NCI-H2107 treated with DMSO at 0.1 percent for 48 hours (cell line): ENCODE measurements around the gene REXO1.

Experiments used
- DNase-seq: peaks from one replicate; lab custom pipeline; 2025; ENCODE audit not compliant: unreplicated experiment; lab: John Stamatoyannopoulos, UW

Gene REXO1

DNA sequence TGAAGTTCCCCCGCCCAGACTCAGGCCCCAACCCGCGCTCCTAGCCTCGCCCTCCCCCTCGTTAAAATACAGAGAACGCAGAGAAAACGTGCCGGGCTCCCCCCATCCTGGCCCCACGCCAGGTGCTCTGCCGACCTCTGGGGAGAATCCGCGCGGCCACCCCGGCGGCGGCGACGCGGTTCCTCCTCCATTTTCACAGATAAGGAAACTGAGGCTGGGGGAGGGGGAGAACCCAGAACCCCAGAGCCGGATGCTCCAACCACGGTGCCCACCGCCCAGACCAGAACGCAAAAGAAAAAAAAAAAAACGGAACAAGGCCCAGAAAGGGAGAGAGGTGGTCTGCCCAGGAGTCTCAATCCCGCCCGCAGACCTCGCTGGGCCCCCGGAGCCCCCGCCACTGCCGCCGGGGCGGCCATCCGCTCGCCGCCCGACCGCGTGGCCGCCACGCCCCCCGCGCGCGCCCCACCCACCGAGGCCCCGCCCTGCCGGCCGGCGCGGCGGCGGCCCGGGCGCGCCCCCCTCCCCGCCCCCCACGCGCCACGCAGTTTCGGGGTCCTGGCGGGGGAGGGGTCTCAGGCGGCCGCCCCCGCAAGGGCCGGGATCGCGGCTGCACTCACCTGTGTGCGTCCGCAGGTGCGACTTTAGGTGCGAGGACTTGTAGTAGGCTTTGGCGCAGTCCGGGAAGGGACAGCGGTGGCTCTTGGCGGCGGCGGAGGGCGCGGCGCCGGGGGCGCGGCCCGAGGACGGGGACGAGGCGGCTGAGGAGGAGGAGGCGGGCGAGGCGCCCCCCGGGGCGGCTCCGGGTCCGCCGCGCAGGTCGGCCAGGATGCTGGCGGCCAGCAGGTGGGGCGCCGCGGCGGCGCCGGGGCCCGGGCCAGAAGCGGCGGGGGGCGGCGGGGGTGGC is 14.4 kb upstream of the REXO1 start:
- no peak for DNase-seq

DNA sequence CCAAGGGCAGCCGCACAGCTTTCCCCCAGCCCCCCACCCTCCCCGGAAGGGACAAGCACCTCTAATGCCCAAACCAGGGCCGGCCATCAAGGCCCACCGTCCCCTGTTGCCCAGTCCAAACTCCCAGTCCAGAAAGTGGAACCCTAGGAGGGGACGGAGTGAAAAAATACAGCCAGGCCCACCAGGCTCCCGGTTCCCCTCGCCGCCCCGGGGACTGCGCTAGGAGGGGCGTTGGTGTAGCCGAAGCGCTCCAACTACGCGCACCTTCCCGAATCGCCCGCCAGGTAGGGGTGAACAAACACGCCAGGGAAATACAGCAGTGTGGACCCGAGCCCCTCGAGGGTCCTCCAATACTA is 13.8 kb upstream of the REXO1 start:
- DNase-seq = no peak

- DNase-seq = no peak
These were observed 13.3 kb upstream of the REXO1 start for GRCh38 chr19:1861599-1862031.

DNA sequence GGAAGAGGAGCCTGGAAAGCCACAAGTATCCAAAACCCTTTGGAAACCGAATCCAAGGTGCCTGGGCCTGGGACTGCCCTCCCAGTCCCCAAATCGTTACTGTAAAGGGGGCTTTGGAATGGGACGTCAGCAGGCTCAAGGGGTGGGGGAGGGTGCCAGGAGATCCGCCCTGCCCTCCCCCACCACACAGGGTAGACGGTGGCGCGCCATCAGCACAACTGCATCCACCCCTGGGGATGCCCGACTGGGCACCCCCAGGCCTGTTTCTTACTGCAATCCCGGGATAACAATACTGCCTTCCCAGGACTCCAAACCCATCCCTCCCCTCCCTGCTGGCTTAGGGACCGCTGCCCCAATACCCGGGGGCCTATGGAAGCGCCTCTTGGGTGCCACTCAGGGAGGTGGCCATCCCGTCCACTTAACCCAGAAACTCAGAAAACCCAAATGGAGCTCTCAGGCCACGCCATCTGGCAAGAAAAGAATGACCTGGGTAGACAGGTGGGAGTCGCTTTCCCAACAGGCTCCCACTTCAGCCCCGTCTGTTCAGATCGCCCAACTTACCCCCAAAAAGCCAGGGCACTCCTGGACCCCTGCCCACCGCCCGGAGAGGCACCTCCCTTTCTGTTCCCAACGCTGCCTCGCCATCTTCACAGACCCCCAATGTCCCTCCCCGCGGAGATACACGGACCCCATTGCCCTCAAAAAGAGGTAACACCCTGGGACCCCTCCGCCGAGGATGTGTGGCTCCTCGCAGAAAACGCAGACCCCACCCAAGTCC is 12.7 kb upstream of the REXO1 start:
- DNase-seq = no peak

DNA sequence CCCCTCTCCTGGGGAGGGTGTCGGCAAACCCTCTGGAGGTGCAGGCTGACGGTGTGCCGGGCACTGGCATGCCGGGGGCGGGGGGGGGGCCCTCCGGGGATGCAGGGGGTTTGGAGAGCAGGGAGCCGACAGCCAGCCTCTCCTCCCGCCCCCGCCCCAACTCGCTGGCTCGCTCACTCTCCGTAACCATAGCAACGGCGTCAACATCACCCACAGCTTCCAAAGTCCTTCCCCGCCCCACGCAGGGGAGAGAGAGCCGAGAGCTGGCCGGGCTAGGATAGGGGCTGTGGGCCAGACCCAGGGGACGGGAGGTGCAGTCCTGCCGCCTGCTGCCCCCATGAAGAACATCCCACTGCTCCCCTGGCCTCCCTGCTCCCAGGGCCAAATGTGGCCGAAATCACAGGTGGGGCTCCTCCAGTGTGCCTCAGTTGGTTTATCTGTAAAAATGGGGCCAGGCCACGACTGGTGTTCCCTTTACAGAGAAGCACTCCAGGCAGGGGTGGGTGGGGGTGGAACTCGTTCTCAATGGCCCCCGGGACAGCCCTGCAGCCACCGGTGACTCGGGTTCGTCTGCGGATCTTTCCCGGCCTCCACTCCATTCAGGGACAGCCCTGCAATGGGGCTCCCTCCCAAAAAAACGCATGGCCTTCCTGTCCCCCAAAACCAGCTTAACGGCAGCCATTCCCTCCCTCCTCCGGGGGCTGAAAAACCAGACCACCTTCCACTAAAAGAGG is 11.9 kb upstream of the REXO1 start:
- no peak for DNase-seq

DNA sequence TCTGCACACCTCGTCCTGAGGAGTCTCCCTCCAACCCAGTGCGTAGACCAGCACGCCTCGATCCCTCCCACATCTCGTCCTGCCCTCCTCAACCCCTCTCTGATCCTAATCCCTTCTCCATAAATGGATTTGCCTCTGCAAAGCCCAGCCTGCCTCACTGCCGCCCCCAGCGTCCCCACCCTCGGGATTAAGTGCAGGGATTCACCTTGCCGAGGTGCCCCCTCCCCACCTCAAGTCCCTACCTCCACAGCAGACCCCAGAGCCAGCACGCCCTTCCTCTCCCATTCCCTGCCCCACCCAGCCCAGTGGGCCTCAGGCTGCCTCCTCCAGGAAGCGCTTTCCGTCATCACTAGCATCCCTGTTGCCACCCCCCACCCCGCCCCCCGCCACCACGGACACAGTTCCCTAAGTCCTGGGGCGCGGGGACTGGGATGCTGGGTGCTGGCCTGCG is 11.1 kb upstream of the REXO1 start:
- DNase-seq = no peak

DNA sequence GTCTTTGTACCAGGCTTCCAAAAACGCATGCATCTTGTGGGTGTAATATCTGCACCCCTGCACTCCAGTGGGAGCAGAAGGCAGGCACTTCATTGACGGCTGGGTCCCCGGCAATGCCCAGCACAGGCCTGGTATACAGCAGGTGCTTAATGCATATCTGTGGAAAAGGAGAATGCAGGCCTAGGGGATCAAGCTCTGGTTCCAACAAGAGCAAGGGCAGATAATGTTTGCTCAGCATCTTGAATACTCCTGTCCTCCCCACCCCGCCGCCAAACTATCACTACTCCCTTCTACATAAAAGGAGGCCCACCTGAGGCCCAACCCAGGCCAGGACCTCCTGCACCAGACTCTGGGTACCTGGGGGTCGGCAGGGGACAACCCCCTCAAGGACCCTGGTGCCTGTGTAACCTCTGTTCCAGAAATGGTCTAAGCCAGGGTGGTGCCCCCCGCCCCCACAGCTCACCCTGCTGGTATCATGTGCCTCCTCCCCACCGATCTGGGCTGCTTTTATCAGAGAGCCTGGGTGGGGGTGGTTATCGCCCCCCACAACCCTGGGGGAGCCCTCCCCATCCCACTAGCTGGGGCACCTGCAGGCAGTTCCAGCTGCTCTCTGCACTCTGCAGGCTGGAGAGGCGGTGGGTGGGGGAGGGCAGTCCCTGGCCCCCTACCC is 10.3 kb upstream of the REXO1 start:
- DNase-seq = no peak

- DNase-seq = no peak
These were observed 9.5 kb upstream of the REXO1 start for GRCh38 chr19:1857648-1858326.

DNA sequence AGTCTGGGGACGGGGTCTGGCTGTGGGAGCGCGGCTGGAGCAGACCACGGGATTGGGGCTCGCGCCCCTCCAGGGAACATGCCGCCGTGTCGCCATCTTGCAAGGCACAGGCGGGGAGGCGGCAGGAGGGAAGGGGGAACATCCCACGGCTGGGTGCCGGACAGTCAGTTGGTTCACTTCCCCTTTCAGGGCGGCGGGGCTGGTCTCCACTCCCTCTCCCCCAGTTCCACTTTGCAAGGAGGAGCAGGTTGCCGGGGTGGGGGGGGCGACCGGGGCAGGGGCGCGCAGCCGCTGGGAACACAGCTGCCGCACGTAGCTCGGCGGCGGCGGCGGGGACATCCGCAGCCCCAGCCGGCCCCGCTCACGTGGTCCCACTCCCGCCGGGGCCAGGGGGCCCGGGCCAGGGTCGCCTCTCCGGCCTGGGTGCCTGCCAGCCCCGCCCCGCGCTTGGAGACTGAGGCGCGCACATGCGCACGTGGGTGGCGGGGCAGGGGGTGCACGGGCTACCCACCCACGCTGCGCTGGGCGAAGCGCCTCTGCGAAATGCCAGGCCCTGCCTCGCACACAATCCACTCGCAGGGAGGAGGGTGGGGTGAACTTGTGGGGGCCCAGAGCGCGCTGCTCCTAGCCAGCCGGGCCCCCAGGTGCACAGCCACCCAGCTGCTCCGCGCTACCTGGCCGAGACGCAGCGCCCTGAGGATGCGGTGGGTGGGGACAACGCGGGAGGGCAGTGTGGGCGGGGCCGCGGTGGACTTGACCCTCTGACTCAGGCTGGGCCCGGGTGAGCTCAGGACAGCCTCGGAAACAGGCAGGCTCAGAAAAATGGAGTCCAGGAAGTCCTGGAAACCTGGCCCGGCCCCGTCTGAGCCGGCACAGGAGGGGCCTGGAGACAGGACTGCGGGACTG is 8.7 kb upstream of the REXO1 start:
- no peak for DNase-seq

DNA sequence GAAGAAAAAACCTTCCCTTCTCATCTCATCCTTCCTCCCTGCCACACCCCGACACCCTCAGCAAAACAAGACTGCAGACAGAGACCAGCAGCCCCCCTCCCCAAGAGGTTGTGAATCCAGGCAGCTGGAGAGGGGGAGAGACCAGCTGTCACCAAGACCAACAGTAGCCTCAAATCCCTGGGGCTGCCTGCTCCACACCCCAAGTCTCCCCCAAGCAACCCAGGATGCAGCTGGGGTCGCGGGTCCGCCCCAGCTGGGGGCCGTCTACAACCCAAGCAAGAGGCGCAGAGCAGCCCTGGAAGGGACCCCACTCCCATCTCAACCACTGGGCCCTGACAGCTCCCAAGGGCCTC is 8.0 kb upstream of the REXO1 start:
- no peak for DNase-seq

DNA sequence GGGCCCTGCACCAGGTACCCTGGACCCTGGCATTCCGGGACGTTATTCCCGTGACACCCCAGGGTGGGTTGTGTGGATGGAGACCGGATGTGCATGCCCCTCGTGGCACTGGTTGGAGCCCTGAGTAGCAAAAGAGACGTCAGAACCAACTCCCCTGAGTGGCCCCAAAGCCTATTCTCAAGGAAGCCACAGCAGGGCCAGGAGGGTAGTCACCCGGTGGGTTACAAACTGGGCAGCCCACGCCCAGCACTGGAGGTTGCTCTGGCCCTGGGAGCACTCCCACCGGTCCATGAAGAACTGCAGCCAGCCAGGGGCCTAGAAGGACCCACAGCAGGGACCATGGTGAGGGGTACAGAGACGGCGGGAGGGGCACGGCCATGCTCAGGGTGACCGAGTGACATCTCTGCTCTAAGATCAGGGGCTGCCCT is 7.6 kb upstream of the REXO1 start:
- DNase-seq = no peak

DNA sequence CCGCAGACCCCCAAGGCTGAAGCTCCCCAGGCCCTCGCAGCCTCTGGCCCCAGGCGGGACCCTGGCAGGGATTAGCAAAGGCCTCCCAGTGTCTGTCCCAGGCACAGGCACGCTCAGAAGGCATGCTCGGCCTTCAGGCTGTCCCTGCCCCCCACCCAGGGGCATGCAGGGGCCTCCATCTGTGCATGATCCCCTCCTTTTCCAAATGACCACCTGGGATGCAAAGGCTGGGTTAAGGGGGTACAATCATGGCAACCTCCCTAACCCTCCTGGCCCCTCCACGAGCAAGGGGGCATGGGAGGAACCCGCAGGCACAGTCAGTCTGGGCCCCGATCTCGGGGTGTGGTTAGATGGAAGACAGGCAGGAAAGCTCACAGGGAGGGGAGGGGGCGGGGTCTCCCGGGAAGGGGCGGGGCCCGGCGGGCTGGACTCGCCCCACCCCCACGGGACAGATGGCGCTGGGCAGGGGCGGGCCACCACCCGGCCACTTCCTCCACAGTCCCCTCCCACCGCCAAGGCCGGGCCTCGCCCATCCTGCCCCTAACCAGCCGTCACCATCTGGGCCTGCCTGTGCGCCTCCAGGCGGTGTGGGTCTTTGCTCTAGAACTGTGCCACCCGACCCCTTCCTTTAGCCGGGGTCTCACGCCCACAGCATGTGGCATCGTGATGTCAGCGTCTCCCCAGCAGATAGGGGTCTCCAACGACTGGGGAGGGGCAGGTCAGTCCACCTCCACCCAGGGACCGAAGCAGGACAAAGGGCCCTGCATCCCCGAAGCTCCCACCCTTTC is 7.0 kb upstream of the REXO1 start:
- no peak for DNase-seq

DNA sequence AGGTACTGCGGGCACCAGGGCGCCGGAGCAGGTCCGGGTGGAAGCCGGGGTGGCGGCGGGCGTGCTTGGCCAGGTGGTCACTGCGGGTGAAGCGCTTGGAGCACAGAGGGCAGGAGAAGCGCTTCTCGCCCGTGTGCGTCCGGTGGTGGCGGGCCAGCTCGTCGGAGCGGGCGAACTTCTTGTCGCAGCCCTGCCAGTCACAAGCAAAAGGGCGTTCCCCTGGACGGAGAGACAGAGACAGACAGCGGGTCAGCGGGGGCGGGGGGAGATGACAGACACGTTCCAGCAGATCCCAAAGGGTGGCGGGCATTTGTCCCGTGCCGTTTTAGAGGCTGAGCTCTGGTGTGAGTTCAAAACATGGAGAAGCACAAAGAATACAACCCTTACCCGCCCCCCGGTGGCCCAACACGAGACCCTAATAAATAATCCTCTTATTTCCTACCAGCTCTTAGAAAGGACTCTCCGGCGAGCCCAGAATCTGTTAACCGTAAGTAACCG is 6.3 kb upstream of the REXO1 start:
- DNase-seq = no peak

DNA sequence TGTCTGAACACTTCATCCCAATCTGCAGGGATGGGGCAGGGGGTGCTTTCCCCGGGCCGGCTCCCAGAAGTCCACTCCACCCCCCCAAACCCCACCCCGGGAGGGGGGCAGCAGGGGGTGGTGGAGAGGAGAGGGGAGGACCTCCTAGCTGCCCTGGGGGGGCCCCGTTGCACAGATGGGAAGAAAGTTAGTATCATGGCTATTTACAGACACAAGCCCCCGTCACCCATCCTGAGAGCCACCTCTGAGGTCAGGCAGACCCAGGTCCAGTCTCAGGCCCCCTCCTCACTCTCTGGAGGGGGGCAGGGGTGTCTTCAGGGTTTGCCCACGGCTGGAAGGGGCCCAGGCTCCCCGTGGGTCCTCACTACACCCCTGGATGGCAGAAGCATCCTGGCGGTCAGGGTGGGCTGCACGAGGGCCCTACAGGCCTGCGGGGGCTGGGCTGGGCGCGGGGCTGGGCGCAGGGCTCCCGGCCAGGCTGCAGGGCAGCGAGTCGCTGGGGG is 5.8 kb upstream of the REXO1 start:
- no peak for DNase-seq

GRCh38 chr19:1853295-1854038 is 5.2 kb upstream of the REXO1 start:
- DNase-seq = peak; percentile 39

DNA sequence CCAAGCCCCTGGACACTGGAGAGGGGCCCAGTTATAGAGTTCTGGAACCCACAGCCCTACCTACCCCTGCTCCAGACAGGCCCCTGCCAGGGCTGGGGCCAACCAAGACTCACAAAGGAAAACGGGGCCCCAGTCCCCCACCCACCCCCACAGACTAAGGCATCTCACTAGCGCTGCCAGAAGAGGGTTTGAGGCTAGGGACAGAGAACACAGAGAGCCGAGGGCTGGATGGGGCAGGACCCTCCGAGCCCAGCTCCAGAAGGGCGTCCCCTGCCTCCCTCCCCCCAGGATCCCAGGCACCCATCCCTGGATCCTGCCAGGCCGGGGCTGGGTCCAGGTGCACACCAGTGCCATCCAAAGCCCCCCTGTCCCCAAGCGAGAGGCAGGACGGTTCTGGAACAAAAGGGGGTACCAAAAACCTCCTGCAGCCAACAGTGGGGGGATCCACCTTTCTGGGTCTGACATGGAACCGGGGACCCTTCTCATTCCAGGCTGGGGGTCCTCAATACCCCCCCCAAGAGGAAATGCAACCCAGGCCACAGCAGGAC is 4.4 kb upstream of the REXO1 start:
- no peak for DNase-seq
